ENCODE measurements around the gene DPPA5.
"Not testable (repeated sequence)": the region's sequence is repeated elsewhere in the genome, so short reads cannot be mapped to it uniquely, and the experiment has no call there.

The DPPA5 gene

GRCh38 chr6:73363537-73363875 lies 9.4 kb upstream of the DPPA5 start:
- DNase-seq: no peak

- DNase-seq: no peak
These were observed 8.9 kb upstream of the DPPA5 start for GRCh38 chr6:73362869-73363536.

DNA sequence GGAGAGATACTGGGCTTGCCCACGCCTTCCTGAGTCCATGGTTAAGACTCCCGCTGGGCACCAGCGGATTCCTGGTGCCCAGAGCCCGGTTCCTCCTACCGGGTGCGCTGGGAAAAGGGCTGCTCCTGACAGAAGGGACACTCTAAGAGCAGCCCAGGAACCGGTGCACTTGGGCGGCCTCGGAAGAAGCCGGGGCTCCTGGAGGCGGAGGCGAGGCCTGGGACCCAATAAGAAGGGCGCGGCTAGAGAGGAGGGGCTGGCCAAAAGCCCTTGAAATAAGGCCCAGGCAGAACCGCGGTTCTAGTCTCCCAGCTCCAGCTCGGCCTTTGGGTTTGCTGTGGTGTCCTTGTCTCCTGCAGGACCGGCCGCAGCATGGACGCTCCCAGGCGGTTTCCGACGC lies 8.3 kb upstream of the DPPA5 start, which contains the start of gene KHDC3L:
Gene KHDC3L, plus strand, starts transcription at position 301 of the 400 bp plus-strand sequence. Its CDS starts 72 bp downstream, at position 373.
- no peak for DNase-seq

DNA sequence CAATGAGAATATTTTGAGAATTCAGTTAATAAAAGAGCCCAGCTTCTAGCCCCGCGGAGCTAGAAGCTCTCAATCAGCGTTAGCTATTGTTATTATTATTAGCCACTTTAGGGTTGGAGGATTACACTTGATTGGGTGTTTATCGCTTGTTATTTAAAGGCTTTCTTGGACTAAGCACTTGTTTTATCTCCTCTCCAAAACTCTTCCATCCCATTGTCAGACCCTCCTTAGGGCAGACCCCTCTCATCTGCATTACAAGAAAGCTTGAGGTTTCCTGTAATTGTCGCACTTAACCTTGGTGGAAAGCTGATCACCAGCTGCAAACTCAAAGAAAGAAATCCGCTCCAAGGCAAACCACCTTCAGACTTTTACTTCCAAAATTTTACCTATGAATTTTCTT lies 4.8 kb downstream of the DPPA5 start:
- no peak for DNase-seq

DNA sequence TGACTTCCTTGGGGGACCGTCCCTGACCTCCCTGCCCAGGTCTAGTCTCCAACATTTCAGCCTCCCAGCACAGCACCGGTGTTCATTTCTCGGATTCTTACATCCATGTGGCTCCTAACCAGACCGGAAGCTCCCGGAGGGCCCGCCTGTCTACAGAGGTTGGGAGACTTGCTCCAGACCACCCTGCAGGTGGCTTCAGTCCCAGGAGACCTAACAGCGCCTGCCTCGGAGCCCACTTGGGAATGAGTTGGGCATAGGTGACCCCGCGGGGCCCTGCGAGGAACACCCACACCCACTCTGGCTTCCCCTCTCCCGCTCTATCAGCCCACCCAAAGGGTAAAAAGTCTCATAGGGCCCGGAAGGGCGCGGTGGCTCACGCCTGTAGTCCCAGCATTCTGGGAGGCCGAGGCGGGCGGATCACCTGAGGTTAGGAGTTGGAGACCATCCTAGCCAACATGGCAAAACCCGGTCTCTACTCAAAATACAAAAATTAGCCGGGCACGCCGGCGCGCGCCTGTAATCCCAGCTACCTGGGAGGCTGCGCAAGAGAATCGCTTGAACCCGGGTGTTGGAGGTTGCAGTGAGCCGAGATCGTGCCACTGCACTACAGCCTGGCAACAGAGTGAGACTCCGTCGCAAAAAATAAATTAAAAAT lies 5.4 kb downstream of the DPPA5 start:
- DNase-seq: no peak

DNA sequence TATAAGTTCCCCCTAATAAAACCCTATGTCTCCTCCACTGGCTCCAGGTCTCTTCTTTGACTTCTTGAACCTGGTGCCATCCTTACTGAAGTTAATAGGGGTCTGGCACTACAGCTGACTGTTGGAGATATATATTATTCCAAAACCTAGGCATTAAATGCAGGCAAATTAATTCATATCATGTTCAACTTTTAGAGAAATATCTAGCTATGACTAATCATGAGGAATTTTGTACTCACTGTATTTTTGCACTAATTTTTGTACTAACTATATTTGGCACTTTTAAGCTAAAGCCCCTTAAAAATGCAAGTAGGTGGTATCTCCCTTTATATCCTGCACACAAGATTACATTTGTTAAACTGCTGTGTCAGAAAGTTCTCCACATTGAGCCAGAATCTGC lies 10.9 kb downstream of the DPPA5 start:
- DNase-seq: no peak

GRCh38 chr6:73342174-73342573 lies 11.9 kb downstream of the DPPA5 start:
- no peak for DNase-seq

GRCh38 chr6:73341335-73341734 lies 12.7 kb downstream of the DPPA5 start:
- no peak for DNase-seq

- DNase-seq: no peak
These were observed 14.0 kb downstream of the DPPA5 start for GRCh38 chr6:73340048-73340447.

GRCh38 chr6:73339340-73339739 lies 14.7 kb downstream of the DPPA5 start:
- DNase-seq: no peak

- DNase-seq: no peak
These were observed 24.9 kb downstream of the DPPA5 start for GRCh38 chr6:73329201-73329600.

DNA sequence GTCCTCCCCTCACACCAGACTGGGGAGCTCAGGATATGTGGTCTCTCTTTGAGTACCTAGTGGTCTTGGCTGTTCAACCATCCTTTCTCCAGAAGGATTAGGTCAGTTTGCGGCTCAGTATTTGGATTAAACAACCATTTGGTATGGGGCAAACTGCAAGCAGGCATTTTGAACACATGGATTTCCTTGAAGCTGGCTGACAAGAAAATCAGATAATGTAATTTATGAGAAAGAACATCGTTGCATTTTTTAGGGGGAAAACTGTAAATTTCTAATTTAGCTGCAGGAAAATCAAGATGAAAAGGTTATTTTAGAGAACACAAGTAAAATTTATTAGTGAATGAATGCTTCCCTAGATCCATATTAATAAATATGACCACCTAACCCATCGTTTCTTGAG lies 25.3 kb downstream of the DPPA5 start:
- DNase-seq: no peak

DNA sequence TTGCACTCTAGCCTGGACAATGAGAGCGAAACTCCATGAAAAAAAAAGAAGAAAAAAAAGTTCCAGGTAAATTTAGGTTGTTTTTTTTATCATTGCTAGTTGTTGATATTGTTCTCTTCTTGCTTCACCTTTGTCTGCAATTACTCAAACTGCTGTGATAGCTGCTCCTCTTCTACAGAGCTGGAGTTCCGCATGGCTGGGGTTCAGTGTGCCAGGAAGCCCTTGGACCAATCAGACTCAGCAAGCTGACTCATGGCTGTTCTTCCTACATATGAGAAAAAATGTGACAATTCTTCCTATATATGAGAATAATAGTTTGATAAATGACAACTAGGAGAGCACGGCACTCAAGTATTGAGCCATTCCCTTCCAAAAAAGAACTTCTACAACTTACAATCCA lies 28.4 kb downstream of the DPPA5 start:
- DNase-seq: no peak

DNA sequence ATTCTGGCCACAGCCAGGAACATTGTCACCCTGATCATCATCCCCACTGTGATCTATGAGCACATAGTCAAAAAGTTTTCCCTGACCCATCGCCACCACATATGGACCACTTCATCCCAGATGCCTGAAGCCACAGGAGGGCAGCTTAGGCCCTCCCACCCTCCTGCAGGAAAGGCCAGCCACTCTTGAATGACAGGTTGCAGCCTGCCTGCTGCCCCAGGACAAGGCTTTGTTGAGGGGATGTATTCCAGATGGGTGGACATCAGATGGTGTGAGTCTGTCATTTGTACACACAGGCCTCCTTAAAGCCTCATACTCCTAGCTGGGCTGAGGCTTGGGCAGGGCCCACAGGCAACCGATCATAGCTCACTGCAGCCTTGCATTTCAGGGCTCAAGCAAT lies 30.8 kb downstream of the DPPA5 start:
- DNase-seq: no peak

DNA sequence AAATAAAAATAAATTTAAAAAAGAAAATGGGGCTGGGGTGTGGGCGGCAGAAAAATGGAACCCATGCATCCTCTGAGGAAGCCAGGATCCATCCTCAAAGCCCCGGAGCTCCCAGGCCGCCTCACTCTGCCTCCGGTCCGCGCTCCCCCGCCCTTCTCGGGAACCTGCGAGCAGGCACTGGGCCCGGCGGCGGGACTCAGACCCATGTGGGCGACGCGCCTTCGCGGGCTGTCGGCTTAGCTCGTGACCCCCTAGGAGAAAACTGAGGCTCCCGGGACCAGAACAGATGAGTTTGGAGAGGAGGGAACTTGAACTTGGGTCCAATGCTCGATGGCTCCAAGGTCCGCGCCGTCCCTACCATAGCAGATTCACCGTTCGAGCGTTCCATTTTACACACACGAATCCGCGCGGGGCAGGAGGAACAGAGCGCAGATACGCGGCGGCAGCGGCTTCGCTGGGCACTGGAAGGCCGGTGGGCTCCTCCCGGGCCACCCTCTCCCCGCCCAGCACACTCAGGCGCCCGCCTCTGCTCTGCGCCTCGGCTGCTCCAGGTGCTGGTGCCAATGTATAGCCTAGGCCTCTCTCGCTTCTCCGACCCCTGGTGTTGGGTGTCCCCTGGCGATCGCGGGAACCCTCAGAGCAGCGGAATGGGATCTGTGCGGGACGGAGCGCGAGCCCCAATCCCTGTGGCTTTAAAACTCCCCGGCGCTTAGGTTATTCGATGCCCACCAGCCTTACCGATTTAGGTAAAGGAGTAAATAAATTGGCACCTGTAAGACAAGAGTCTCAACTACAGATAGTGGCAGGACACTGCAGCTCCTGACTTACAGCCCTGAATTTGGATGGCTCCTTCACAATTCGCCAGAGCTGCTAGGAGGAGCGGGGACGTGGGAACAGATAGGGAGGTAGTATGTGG lies 39.2 kb downstream of the DPPA5 start:
- DNase-seq: no peak

DNA sequence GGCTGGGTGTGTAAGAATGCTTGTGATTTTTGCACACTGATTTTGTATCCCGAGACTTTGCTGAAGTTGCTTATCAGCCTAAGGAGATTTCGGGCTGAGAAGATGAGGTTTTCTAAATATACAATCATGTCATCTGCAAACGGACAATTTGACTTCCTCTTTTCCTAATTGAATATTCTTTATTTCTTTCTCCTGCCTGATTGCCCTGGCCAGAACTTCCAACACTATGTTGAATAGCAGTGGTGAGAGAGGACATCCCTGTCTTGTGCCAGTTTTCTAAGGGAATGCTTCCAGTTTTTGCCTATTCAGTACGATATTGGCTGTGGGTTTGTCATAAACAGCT lies 43.6 kb downstream of the DPPA5 start:
- not testable (repeated sequence) for DNase-seq

DNA sequence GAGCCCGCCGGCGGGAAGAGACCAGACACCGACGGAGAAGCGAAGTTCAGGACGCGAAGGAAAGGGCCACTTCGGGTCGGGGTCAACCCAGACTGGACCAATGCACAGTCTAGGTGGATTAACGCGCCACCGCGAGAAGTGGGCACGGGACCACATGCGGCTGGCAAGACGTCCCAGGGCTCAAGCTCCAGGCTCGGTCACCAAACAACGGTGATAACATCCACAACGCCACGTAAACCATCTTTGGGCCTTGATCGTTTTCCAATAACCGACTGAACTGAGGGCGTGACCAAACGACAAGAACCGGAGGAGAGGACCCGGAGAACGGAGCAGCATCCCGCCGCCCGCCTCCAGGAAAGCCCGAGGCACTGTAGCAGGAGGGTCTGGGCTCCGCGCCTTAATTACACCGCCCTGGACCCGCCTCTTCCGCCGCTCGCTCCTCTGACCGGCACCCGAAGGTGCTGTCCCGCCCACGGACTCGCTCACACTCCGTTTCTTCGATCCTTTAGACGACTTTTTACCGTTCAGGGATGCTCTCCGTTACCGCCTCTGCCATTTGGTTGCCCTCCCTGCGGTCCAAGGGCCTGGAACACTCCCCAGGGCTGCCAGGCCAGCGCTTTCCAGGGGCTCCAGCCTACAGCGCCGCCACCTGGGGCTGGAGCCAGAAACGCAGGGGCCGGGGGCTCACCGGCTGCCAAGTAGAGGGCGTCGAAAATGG lies 44.1 kb downstream of the DPPA5 start:
- DNase-seq: peak; percentile 28

DNA sequence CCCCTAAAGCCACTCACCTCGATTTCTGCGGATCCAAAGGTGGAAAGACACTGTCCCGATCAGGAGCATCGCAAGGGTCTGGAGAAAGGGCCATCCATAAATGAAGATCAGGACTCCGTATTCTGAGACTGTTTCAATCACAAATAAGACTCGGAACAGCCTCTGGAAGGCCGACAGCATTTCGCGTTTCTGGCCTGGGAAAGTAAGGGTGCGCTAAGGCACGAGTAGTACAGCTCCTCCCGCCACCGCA lies 44.6 kb downstream of the DPPA5 start:
- no peak for DNase-seq

- DNase-seq: no peak
These were observed 45.2 kb downstream of the DPPA5 start for GRCh38 chr6:73308712-73309534.

DNA sequence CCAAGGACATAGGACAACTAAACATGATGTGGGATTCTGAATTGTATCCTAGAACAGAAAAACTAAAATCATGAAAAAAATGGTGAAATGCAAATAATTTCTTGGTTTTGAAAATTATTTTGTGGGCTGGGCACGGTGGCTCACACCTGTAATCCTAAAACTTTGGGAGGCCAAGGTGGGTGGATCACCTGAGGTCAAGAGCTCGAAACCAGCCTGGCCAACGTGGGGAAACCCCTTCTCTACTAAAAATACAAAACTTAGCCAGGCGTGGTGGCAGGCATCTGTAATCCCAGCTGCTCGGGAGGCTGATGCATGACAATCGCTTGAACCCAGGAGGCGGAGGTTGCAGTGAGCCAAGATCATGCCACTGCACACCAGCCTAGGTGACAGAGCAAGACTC lies 50.3 kb downstream of the DPPA5 start:
- DNase-seq: not testable (repeated sequence)

All from activated T-cell treated with anti-CD3 and anti-CD28 coated beads for 4 hours (primary cell).